NCI-H2227 (cell line): Measurements from ENCODE around the gene TMEM220.

Source experiments
- DNase-seq: peaks from one replicate; lab custom pipeline; 2025; ENCODE audit not compliant: unreplicated experiment; lab: John Stamatoyannopoulos, UW

The TMEM220 gene

GRCh38 chr17:10666906-10667305 lies 62.9 kb downstream of the TMEM220 start:
- no peak for DNase-seq

DNA sequence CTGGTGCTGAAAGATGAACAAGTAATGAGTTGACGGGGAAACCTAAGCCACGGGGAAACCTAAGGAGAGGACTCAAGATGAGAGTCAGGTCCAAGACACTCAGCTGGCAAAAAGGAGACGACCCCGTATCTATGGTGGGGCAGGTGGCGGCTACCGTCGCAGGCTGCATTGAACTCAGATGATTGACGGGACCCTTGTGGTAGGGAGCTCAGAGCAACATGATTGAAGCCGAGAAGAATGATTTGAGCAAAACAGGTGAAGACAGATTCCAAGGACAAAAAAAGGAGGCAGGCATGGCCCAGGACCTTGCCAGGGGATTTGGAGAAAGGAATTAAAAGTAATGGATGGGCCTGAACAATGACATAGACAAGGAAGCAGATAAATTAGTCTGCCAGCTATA lies 65.3 kb downstream of the TMEM220 start:
- no peak for DNase-seq
